ENCODE data around the gene CHML.

GRCh38 chr1:241632987-241633386 is 7.2 kb downstream of the CHML start:
- TF ChIP-seq, protein P1, sequence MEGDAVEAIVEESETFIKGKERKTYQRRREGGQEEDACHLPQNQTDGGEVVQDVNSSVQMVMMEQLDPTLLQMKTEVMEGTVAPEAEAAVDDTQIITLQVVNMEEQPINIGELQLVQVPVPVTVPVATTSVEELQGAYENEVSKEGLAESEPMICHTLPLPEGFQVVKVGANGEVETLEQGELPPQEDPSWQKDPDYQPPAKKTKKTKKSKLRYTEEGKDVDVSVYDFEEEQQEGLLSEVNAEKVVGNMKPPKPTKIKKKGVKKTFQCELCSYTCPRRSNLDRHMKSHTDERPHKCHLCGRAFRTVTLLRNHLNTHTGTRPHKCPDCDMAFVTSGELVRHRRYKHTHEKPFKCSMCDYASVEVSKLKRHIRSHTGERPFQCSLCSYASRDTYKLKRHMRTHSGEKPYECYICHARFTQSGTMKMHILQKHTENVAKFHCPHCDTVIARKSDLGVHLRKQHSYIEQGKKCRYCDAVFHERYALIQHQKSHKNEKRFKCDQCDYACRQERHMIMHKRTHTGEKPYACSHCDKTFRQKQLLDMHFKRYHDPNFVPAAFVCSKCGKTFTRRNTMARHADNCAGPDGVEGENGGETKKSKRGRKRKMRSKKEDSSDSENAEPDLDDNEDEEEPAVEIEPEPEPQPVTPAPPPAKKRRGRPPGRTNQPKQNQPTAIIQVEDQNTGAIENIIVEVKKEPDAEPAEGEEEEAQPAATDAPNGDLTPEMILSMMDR (conservative IDR thresholded peaks at IDR 0.05): no peak
- no peak for TF ChIP-seq ZFX (IDR thresholded peaks at IDR 0.05)

Data from C4-2B (cell line).